ENCODE data around the gene CELSR3.

The CELSR3 gene

GRCh38 chr3:48598323-48599076 is 64.2 kb downstream of the CELSR3 start:
- no peak for DNase-seq

- no peak for DNase-seq
Measured at GRCh38 chr3:48597408-48597800, 65.3 kb downstream of the CELSR3 start.

GRCh38 chr3:48596676-48597407 is 65.8 kb downstream of the CELSR3 start:
- DNase-seq = no peak

GRCh38 chr3:48596157-48596556 is 66.5 kb downstream of the CELSR3 start:
- no peak for DNase-seq

GRCh38 chr3:48595526-48596121 is 67.1 kb downstream of the CELSR3 start:
- no peak for DNase-seq

- DNase-seq = no peak
Measured at GRCh38 chr3:48595075-48595525, 67.6 kb downstream of the CELSR3 start, which contains the start of gene COL7A1. Gene COL7A1 (minus strand): TSS chr3:48595329. CDS start chr3:48595159, 170 bp downstream.

GRCh38 chr3:48594417-48595049 is 68.2 kb downstream of the CELSR3 start:
- DNase-seq = no peak

- no peak for DNase-seq
Measured at GRCh38 chr3:48593337-48593736, 69.3 kb downstream of the CELSR3 start.

- no peak for DNase-seq
Measured at GRCh38 chr3:48592519-48593087, 70.1 kb downstream of the CELSR3 start.

GRCh38 chr3:48591886-48592518 is 70.7 kb downstream of the CELSR3 start:
- DNase-seq = no peak

- DNase-seq = no peak
Measured at GRCh38 chr3:48591436-48591835, 71.2 kb downstream of the CELSR3 start.

GRCh38 chr3:48588230-48588629 is 74.5 kb downstream of the CELSR3 start:
- no peak for DNase-seq

GRCh38 chr3:48587686-48588085 is 75.0 kb downstream of the CELSR3 start:
- DNase-seq = no peak
